ENCODE measurements around the gene GMDS.

DNA sequence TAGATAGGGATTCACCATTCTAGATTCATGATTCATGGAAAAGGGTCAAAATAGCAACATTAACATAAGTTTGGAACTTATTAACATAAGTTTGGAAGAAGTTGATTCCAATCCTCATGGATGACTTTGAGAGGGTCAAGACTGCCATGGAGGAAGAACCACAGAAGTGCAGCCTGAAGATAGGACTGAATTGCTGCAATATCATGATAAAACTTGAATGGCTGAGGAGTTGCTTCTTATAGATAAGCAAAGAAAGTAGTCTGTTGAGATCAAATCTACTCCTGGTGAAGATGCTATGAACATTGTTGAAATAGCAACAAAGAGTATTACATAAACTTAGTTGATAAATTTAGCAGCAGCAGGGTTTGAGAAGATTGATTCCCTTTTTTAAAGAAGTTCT lies 62.2 kb downstream of the GMDS start:
- TF ChIP-seq, protein P1, sequence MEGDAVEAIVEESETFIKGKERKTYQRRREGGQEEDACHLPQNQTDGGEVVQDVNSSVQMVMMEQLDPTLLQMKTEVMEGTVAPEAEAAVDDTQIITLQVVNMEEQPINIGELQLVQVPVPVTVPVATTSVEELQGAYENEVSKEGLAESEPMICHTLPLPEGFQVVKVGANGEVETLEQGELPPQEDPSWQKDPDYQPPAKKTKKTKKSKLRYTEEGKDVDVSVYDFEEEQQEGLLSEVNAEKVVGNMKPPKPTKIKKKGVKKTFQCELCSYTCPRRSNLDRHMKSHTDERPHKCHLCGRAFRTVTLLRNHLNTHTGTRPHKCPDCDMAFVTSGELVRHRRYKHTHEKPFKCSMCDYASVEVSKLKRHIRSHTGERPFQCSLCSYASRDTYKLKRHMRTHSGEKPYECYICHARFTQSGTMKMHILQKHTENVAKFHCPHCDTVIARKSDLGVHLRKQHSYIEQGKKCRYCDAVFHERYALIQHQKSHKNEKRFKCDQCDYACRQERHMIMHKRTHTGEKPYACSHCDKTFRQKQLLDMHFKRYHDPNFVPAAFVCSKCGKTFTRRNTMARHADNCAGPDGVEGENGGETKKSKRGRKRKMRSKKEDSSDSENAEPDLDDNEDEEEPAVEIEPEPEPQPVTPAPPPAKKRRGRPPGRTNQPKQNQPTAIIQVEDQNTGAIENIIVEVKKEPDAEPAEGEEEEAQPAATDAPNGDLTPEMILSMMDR (IDR thresholded peaks at IDR 0.05): no peak
- no peak for TF ChIP-seq EZH2 (IDR thresholded peaks at IDR 0.05; ENCODE audit: borderline replicate concordance, insufficient read depth, low read depth, low read length, poor library complexity, severe bottlenecking)
